DMS153 (cell line): Measurements from ENCODE around the gene CEP170B.
A peak's percentile ranks its signal among the peaks of the same experiment; 100 is the strongest.
"Not testable (repeated sequence)": the region's sequence is repeated elsewhere in the genome, so short reads cannot be mapped to it uniquely, and the experiment has no call there.

ENCODE experiments used
- DNase-seq: peaks from one replicate; lab custom pipeline; 2025; lab: John Stamatoyannopoulos, UW

The CEP170B gene

GRCh38 chr14:104892531-104893434 lies 27.7 kb downstream of the CEP170B start:
- no peak for DNase-seq

DNA sequence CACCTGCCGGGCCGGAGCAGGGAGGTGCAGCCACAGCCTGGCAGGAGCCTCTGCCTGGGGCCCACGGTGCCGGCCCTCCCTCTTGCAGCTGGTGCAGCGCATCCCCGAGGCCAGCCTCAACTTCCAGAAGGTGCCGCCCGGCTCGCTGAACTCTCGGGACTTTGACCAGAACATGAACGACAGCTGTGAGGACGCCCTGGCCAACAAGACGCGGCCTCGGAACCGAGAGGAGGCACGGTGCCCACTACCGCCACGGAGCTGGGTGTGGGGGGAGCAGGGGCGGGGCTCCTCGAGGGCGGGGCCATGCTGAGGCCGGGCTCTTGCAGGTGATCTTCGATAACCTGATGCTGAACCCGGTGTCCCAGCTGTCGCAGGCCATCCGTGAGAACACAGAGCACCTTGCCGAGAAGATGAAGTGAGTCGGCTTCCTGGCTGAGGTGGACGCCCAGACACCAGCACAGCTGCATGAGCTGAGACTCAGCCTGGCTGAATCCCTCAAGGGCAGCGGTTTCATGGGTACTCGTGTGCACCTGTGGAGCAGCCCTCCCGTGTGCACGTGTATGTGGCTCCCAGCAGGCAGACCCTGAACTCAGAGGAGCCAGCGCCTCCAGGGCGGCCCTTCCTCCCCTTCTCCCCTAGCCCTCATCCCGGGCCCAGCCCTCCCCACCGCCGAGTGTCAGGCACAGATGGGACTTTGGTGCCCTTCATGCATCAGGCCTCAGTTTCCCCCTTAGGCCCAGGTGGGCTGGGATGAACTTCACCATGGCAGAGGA lies 28.6 kb downstream of the CEP170B start:
- DNase-seq, result no peak

DNA sequence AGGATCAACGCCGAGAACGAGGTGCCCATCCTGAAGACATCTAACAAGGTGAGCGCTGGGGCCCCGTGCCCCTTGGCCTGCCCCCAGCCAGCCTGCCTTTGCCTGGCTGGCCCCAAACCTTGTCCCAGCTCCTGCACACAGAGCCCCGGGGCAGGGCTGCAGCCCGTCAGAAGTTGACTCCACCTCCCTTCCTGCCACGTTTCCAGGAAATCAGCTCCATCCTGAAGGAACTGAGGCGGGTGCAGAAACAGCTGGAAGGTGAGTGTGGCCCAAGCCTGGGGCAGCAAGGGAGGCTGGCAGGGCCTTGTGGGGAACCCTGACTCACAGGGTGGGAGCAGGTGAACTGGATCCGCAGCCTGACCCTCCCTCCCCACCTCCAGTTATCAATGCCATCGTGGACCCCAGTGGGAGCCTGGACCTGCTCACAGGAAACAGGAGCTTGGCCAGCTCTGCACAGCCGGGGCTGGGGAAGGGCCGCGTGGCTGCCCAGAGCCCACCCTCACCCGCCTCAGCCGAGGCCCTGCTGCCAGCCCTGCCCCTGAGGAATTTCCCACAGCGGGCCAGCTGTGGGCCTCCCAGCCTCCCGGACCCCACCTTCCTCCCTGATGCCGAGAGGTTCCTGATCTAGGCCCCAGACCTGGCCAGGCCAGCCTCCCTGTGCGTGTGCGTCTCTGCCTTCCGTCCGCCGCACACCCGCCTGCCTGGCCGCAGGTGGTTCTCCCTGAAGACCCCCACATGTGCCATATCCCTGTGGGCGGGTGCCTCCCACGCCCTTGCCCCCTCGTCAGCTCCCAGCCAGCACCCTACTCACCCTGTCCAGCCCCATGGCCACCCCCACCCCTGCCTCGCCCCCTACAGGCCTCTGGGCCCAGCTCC lies 29.5 kb downstream of the CEP170B start:
- DNase-seq, result no peak

DNA sequence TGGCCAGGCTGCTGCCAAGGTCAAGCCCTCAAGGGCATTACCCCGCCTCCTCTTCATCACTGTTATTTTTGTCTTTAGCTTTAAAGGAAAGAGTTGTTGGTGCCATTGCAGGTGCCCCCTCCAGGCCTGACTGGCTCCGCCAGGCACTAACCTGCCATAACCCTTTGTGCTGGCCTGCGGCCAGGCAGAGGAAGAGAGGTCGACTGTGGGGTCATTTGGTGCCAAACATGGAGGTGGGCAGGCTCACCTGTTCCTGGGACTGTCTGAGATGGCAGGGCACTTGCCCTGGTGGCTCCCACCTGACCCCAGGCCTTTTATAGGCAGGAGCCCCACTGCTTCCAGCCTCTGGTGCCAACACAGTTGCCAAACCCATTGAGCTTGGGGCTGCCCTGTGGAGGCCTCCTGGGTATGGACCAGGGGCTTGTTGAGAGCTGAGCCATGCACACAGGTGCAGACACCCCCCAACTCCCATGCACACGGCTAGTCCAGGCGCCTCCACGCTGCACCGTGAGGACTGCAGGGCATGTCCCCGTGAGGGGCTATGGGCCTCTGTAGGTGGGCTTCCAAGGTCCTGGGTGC lies 30.2 kb downstream of the CEP170B start:
- no peak for DNase-seq

DNA sequence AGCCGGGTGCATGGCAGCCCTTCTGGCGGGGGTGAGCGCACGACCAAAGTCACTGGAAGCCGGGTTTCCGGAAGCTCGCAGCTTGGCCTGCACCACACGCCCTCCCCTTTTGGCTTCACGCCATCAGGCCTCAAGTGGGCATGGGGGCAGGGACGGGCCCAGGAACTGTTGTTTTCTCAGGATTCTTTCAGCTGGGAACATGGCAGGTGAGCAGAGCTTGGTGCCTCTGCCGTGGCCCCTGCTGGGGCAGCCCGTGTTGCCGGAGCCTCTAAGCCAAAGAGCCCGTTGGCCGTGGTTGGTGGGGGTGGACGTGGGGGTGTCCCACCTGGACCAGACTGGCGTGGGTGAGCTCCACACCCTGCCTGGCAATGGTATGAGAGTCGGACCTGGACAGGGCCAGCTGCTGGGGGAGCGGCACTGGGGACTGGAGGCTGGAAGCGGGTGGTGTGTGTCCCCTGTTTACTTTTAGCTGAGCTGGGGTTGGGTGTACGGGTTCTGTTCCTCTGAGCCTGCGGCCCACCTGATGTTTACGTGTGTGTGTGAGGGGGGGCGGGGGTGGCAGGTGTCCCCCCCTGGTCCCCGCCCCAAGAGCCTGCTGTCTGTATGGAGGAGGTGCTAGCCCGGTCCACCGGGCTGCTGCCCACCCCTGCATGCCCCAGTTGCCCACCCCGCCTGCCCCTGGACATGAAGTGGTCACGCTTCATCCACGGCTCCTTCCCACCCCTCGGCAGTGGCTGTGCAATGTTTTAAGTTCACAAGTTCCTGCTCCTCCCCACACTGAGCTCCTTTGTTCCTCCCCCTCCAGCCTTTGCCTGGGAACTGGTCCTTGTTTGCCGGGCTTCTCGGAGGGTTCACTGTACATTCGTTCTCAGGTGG lies 31.0 kb downstream of the CEP170B start:
- DNase-seq, result peak; percentile 52

DNA sequence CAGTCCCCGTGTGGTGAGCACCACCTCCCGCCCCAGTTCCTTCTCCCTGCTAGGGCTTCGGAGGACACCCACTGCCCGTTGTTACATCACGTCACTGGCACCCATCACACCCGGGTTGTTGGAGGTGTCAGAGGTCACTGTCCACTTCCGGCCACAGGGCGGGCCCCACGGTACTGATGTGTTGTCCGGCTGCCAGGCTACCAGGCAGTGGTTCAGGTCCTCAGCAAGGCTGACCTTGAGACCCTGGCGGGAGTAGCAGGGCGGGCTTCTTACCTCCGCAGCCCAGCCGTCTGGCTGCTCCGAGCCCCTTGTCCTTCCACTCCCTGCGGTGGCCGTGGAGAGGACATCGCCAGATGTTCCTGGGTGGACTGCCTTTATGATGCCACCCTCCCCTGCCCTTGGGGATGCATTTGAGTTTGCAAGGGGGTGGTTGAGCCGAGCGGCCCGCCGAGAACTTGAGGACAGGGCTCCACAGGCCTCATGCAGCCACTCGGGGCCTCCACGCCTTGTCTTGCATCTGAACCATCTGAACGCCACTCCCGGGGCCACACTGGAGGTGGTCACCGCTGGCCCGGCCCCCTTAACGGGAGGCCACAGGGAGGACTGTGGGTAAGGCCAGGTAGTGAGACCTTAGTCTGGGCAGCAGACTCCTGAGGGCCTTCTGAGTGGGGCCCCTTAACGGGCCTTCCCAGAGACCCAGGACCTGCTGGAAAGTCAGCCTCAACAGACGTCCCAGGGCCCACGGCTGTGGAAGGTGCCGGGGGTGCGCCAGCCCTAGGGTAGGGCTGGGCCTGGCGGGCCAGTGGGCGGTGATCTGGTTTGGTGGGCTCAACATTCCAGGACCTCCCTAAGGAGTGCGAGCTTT lies 32.5 kb downstream of the CEP170B start:
- DNase-seq, result no peak

DNA sequence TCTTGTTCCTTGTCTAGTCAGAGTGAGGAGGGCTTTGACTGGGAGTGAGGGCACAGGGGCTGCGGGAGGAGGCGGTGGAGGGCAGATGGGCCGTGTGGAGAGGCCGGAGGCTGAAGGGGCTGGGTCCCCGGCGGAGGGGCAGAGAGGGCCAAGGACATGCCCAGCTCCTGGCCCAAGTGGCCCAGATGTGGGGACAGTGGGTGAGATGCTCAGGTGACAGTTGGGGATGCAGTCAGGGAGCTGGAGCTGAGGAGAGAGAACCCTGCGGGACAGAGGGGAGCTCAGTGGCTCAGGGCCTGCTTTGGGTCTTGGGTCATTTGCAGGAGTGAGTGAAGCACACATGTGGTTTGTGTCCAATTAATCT lies 33.1 kb downstream of the CEP170B start:
- DNase-seq, result no peak

DNA sequence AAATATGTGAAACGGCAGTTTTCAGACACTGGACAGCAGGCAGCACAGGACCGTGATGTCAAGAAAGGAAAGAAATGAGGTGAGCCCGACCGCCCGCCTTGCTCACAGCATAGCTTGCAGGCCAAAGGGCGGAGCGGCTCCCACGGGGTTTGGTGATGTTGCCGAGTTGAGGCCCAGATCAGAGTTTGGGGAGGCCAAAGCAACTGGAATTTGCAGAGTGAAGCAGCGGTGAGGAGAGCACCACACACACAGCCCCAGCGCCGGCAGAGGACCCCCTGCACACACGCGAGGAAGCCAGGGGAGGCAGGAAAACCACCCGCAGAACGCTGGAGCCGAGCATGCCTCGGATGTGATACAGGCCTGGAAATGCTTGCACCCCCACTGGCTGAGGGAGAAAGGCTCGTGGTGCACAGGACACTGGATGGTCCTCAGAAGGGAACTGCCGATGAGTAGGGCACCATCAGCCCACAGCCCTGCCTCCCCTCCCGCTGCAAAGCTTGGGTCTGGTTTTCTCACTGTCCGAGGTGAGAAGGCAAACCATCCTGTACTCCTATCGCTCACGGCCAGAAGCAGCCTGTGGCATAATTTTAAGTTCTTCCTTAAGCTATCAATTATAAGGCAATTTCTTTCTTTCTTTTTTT lies 33.9 kb downstream of the CEP170B start:
- no peak for DNase-seq

DNA sequence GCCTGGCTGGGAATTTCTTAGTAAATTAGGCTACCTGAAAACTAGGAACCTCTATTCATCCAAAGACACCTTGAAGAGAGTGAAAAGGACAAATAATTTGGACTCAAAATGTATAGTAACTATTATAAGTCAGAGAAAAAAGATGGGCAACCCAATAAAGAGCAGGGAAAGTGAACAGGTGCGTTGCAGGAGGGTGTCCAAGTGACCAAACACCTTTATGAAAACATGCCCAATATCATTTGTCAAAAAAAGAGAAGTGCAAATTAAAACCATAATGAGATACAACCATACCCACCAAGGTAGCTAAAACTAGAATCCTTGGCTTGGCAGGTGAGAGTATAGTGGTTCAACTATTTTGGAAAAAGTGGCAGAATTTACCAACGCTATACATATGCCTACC lies 34.7 kb downstream of the CEP170B start:
- DNase-seq, result no peak

DNA sequence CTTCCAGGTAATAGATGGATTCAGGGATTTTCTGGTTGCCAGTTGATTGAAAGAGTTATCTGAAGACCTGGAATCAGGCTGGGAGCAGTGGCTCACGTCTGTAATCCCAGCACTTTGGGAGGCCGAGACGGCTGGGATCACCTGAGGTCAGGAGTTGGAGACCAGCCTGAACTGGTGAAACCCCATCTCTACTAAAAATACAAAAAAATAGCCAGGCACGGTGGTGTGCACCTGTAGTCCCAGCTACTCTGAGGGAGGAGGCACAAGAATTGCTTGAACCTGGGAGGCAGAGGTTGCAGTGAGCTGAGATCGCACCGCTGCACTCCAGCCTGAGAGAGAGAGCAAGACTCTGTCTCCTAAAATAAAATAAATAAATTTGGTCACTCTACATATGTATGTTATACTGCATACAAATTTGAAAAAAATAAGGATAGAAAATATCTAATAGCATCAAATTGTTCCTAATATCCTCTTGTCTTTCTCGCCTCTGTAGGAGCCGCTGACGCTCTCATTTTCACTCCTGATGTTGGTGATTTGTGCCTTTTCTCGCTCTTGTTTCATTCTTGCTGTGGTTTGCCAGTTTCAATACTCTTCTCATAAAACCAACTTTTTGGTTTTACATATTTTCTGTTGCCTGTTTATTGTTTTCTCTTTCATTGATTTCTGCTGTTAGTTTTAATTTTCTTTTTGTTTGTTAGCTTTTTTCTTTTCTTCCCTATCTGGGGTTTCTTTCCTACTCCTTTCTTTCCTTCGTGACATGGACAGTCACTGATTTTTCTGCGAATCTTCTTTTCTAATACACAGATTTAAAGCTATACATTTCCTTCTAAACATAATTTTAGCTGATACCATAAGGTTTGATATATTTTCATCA lies 35.8 kb downstream of the CEP170B start:
- no peak for DNase-seq

DNA sequence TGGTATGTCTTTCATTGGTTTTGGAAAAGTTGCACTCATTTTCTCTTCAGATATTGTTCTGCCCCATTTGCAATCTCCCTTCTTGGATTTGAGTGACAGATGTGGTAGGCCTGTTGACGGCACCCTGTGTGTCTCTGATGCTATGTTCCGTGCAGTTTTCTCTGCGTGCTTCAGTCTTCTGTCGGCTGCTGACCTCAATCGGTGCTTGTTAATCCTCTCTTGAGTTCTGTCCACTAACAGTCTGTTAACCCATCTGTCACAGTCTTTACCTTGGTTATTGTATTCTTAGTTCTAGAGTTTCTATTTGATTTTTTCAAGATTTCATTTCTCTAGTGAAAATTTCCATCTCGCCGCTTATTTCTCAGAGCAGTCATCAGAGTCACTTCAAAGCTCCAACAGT lies 38.9 kb downstream of the CEP170B start:
- DNase-seq, result no peak

- DNase-seq, result not testable (repeated sequence)
Measured at GRCh38 chr14:104904650-104905578, 39.8 kb downstream of the CEP170B start.

DNA sequence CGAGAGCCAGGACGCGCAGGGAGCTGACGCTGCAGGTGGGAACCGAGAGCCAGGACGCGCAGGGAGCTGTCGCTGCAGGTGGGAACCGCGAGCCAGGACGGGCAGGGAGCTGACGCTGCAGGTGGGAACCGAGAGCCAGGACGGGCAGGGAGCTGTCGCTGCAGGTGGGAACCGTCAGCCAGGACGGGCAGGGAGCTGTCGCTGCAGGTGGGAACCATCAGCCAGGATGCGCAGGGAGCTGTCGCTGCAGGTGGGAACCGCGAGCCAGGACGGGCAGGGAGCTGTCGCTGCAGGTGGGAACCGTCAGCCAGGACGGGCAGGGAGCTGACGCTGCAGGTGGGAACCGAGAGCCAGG lies 40.5 kb downstream of the CEP170B start:
- DNase-seq, result not testable (repeated sequence)

GRCh38 chr14:104908303-104908702 lies 43.2 kb downstream of the CEP170B start:
- DNase-seq, result no peak

DNA sequence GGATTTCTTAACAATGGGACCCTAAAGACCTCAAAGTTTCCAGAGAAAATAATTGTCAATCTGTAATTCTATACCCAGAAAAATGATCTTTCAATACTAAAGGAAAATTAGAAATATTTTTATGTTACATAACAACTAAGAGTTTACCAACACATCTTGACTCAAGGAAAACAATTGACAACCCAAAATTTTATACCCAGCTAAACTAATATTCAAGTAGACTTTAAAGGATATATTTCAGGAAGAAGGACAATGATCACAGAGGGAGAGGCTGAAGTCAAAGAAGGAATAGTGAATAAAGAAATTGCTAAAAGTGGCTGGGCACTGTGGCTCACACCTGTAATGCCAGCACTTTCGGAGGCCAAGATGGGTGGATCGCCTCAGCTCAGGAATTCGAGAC lies 47.0 kb downstream of the CEP170B start:
- no peak for DNase-seq

DNA sequence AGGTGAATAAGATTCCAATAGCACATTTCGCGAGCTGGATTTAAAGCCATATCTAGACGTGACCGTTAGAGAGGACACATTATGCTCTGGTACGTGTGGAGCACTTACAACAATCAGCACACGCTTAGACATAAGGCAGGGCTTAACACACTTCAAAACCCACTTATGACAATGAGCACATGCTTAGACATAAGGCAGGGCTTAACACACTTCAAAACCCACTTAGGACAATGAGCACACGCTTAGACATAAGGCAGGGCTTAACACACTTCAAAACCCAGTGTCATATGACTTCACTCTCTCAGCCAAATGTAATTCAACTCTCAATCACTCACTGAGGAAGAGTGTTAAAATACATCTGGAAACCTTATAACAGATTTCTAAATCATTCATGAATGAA lies 48.4 kb downstream of the CEP170B start:
- DNase-seq, result no peak

DNA sequence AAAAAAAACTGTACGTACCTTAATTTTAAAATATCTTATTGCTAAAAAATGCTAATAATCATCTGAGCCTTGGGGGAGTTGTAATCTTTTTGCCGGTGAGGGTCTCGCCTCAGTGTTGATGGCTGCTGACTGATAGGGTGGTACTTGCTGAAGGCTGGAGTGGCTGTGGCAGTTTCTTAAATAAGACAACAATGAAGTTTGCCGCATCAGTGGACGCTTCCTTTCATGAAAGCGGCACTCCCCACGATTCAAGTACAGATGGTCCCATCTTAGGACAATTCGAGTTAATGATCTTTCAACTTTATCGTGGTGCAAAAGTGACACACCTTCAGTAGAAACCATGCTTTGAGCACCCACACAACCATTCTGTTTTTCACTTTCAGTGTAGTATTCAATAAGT lies 52.0 kb downstream of the CEP170B start:
- DNase-seq, result no peak
